SKM-1 (cell line): ENCODE results near the gene TEX54.
"Not testable (repeated sequence)": the region's sequence is repeated elsewhere in the genome, so short reads cannot be mapped to it uniquely, and the experiment has no call there.

Experiments
- DNase-seq: peaks from one replicate; lab custom pipeline; 2025; ENCODE audit not compliant: unreplicated experiment; lab: John Stamatoyannopoulos, UW

The TEX54 gene

GRCh38 chr11:62855571-62856332 lies 23.1 kb upstream of the TEX54 start:
- DNase-seq = peak; percentile 97

GRCh38 chr11:62854825-62855570 lies 22.4 kb upstream of the TEX54 start:
- DNase-seq = no peak

- DNase-seq = no peak
Measured at GRCh38 chr11:62854013-62854824, 21.6 kb upstream of the TEX54 start.

- no peak for DNase-seq
Measured at GRCh38 chr11:62853279-62853965, 20.8 kb upstream of the TEX54 start.

- DNase-seq = no peak
Measured at GRCh38 chr11:62852523-62853188, 20.0 kb upstream of the TEX54 start.

- no peak for DNase-seq
Measured at GRCh38 chr11:62851807-62852522, 19.3 kb upstream of the TEX54 start.

GRCh38 chr11:62850911-62851806 lies 18.5 kb upstream of the TEX54 start:
- no peak for DNase-seq

GRCh38 chr11:62847767-62848314 lies 15.2 kb upstream of the TEX54 start:
- no peak for DNase-seq

GRCh38 chr11:62846177-62846576 lies 13.5 kb upstream of the TEX54 start:
- no peak for DNase-seq

GRCh38 chr11:62844154-62844553 lies 11.5 kb upstream of the TEX54 start:
- no peak for DNase-seq

GRCh38 chr11:62843466-62843865 lies 10.8 kb upstream of the TEX54 start:
- DNase-seq = no peak

- not testable (repeated sequence) for DNase-seq
Measured at GRCh38 chr11:62842891-62843290, 10.2 kb upstream of the TEX54 start.

GRCh38 chr11:62842171-62842741 lies 9.6 kb upstream of the TEX54 start:
- no peak for DNase-seq

- DNase-seq = peak; percentile 99
Measured at GRCh38 chr11:62841361-62842170, 8.9 kb upstream of the TEX54 start.

- DNase-seq = not testable (repeated sequence)
Measured at GRCh38 chr11:62840721-62841360, 8.2 kb upstream of the TEX54 start.

GRCh38 chr11:62839050-62839945 lies 6.7 kb upstream of the TEX54 start, which contains the start of gene WDR74:
Gene WDR74, minus strand, starts transcription at chr11:62839590. Its CDS starts 20 bp downstream, at chr11:62839570.
- peak; percentile 68 for DNase-seq
